Measurements from ENCODE around the gene GLS.
A peak's percentile ranks its signal among the peaks of the same experiment; 100 is the strongest.

Gene GLS

GRCh38 chr2:191012845-191013681, 132.4 kb downstream of the GLS start:
- DNase-seq, result peak in 2 of 51 donors; percentile 46 to 58

DNA sequence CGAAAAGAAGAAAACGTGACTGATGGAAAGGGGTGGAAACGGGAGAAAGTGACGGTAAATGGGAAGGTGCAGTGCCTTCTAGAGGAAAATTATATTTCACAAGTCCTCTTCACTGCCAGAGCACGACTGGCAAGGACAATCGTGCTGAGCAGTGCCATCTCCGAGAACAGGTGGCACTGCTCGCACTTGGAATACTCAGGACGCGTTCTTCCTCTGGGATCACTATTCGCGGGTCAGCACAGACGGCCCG, 133.0 kb downstream of the GLS start:
- DNase-seq, result no peak

DNA sequence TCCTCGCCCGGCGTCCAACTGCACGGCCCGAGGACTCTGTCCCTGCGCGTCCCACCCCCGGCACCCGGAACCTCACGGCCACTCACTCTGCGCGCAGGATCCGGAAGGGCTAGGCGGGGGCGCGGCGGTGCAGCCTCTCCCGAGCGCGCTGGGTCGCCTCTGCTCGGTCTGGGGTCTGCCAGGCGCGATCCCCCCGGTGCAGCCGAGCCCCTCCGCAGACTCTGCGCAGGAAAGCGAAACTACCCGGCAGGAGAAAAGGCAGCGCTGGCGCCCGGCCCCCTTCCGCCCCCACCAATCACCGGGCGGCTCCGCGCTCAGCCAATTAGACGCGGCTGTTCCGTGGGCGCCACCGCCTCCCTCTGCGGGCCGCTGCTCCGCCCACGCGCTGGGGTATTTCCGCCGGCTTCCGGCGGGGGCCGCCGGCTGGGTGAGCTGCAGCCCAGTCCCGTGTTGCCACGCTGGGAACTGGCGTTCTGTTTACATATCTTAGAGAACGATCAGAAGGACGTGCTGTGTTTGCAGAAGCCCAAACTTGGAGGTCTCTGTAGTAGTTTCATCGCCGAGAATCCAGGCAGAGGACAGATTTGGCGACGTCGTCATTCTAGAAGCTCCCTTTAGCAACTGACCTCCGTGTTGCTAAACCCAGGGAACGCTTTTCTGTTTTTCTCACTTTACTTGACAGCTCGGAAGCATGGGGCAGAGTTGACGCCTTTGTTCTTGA, 133.5 kb downstream of the GLS start, which contains the start of gene STAT1:
TSS of gene STAT1 (minus strand) at position 240 of the 721 bp plus-strand sequence. CDS start 4,168 bp downstream, outside the sequence.
- peak; percentile 37 to 96 (median 89) for DNase-seq

DNA sequence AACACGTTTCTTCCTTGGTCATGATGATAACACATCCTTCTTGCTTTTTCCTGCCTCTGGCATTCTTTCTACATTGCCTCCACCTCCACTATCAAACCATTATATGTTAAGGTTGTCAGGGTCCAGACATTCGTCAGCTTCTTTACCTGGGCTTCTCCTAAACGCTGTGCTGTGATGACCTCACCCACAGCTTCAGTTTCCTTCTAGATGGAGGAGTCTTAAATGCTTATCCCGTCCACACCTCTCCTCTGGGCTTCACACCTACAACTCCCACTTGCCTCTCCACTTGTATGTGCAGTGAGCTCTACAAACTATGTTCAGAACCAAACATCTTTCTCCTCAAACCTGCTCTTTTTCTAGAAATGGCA, 134.0 kb downstream of the GLS start:
- no peak for DNase-seq

Data from hypothalamus (tissue), 51 donors.